Activated naive CD8-positive, alpha-beta T cell treated with anti-CD3 and anti-CD28 coated beads, Interleukin-2, amount 10 ng/mL, durations not matched to agents 7 days and 5 days (primary cell): ENCODE measurements around the gene HHAT. TPM values are rescaled to one million over a fixed set of nuclear protein-coding genes. Genes with fewer than 3 reads are reported as not detected.

ENCODE experiments used
- ATAC-seq: fragments of 150-1000 bp; cut with Tn5 transposase; one replicate; pipeline ENCODE4 v1.10.0; 2021; ENCODE audit warnings: low read depth, moderate library complexity
- POLR2A ChIA-PET: fragments of 350-600 bp; sonication (Branson Sonifier 250); formaldehyde crosslinking; loops from one replicate; lab custom pipeline; 2021; ENCODE audit warnings: antibody characterized with exemption; lab: Charles Lee
- DNase-seq: peaks from one replicate; pipeline ENCODE4 v3.0.0; 2021
- H3K27ac Mint-ChIP-seq: one replicate; pipeline ENCODE4 v1.8.0; 2022; ENCODE audit warnings: mild to moderate bottlenecking, mixed read lengths
- H3K27me3 Mint-ChIP-seq: one replicate; pipeline ENCODE4 v1.8.0; 2022; ENCODE audit warnings: mild to moderate bottlenecking, moderate library complexity, mixed read lengths
- H3K36me3 Mint-ChIP-seq: one replicate; pipeline ENCODE4 v1.8.0; 2021; ENCODE audit warnings: mild to moderate bottlenecking, mixed read lengths
- H3K4me1 Mint-ChIP-seq: one replicate; pipeline ENCODE4 v1.8.0; 2021; ENCODE audit warnings: mixed read lengths
- H3K4me3 Mint-ChIP-seq: one replicate; pipeline ENCODE4 v1.8.0; 2022; ENCODE audit warnings: mild to moderate bottlenecking, moderate library complexity, mixed read lengths
- H3K9me3 Mint-ChIP-seq: one replicate; pipeline ENCODE4 v1.8.0; 2021; ENCODE audit warnings: mixed read lengths
- total RNA-seq, 2 experiments: library from RNA; stranded (reverse); gene quantifications; one replicate each; pipeline ENCODE4 v1.2.3, GENCODE V29; 2021

The HHAT gene
- total RNA-seq, 2 experiments from 2014 or later: 3.3 to 3.8 TPM

DNA sequence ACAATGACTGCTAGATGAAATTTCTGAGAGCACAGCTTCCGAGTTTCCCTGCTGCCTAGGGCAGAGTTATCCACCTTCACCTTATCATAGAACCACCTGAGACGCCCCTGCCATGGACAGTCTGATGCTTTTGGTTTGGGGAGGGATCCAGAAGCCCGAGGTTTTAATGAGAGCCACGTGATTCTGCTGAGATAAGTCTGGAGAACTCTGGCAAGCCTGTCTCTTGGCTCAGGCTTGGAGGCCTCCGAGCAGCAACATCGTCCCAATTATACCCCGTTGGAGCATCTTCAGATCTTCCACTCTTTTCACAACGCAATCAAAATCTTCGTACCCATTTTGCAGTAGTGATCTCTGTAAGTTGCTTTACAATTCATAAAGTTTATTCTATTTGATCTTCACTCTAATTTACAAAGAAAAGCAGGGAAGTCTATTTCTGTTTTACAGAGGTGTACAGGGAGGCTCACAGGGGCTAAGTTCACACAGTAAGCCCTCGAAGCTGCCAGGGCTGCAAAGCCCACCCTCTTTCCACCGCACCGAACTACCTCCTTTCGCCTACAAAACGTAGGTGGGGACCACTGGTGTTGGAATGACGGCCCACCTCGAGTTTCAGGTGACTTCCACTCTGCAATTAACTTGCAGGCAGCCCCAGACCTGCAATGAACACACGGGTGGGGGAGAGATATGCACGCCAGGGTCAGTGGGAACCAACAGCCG is 513 bp upstream of the HHAT start:
- POLR2A ChIA-PET: no interaction called here
- no peaks in the 10 kb centered on the region for H3K9me3 Mint-ChIP-seq
- peaks cover 17% of the 10 kb centered on the region for H3K27me3 Mint-ChIP-seq
- H3K4me1 Mint-ChIP-seq: peaks cover 23% of the 10 kb centered on the region
- peak overlapping the region; percentile 95 for H3K4me3 Mint-ChIP-seq
- DNase-seq (no peak), ATAC-seq (no peak)
- H3K36me3 Mint-ChIP-seq: no peaks in the 10 kb centered on the region
- peak overlapping the region; percentile 79 for H3K27ac Mint-ChIP-seq

DNA sequence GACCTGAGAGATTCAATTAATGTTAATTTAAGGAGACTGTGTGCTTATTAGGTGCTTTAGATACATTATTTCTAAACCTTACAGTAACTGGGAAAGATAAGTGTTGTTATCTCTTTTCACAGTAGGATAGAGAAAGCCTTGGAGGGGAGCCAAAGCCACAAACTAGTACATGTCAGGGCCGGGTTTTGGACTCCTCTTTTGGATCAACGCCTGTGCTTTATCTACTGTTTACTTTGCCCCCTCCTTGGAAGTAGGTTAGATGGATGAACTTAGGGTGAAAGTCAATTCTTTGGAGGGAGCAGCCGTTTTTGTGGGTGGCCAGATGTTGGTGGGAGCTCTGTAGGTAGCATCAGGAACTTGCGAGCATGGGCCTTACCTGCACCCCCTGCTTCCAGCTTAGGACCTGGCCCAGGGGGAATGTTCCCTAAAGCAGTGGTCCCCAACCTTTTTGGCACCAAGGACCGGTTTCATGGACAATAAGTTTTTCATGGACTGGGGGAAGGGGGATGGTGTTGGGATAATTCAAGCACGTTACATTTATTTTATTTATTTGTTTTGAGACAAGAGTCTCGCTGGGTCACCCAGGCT is 1.7 kb downstream of the HHAT start:
- POLR2A ChIA-PET: no interaction called here
- peaks cover 22% of the 10 kb centered on the region for H3K4me1 Mint-ChIP-seq

DNA sequence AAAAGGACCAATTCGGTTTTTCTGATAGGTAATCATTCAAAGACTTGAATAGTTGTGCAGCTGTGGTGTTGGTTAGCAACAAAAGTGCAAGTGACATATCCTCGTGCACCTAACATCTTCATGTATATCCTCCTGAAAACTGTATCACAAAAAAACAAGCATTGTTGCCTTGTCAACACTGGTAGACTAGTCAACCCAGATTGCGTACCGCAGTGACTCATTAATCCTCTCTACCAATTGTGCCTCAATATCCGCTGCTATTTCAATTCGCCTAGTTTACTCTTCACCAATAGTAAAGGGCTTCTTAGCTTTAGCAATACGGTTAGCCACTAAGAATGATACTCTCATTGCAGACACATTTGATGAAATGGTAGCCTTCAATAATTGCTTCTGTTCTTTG is 3.5 kb downstream of the HHAT start:
- H3K36me3 Mint-ChIP-seq: peaks cover 2% of the 10 kb centered on the region
- H3K4me1 Mint-ChIP-seq: peaks cover 22% of the 10 kb centered on the region
- ATAC-seq (no peak), DNase-seq (no peak)
- H3K27ac Mint-ChIP-seq: no peak overlapping the region
- H3K9me3 Mint-ChIP-seq: no peaks in the 10 kb centered on the region
- H3K27me3 Mint-ChIP-seq: peaks cover 12% of the 10 kb centered on the region
- POLR2A ChIA-PET: interaction anchor here (1.6 kb wide), 1 partner anchor 9 kb away, joined by 5 read pairs; no protein-coding TSS in a partner anchor
- no peak overlapping the region for H3K4me3 Mint-ChIP-seq

More for the DNA sequence above, 1.7 kb downstream of the HHAT start:
- no peaks in the 10 kb centered on the region for H3K9me3 Mint-ChIP-seq
- H3K4me3 Mint-ChIP-seq: peak overlapping the region; percentile 9
- peaks cover 12% of the 10 kb centered on the region for H3K27me3 Mint-ChIP-seq
- no peaks in the 10 kb centered on the region for H3K36me3 Mint-ChIP-seq
- no peak overlapping the region for H3K27ac Mint-ChIP-seq
- DNase-seq (no peak), ATAC-seq (no peak)

DNA sequence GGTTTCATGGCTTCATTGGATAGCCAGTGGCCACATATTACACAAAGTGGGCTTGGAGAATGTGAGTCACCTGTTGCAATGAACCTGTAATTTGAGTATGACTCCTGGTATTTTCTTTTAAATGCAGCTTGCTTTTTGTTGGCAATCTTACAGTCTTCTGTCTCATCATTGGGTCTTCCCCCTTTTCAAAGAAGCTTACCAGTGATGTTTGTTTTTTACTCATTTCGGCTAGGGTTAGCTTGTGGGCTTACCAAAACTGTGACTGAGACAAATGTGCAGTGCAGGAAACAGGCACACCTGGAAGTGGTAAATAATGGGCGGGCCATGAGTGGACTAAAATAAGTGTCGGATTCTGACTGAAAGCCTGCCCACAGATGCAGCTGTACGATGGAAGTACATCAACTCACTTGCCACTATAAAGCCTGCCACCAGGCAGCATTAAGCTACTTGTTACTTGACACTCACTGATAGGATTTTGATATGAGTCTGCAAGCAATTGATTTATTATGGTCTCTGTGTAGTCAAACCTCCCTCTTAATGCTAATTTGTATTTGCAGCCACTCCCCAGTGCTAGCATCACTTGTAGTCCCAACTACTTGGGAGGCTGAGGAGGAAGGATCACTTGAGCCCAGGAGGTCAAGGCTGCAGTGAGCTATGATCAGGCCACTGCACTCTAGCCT is 4.2 kb downstream of the HHAT start:
- peak; percentile 36 for DNase-seq
- Mint-ChIP-seq H3K4me3 (peak overlapping the region; percentile 22), H3K9me3 (no peaks in the 10 kb centered on the region), H3K36me3 (peaks cover 2% of the 10 kb centered on the region), H3K27me3 (peaks cover 11% of the 10 kb centered on the region), H3K27ac (peak overlapping the region; percentile 54), H3K4me1 (peaks cover 24% of the 10 kb centered on the region)
- POLR2A ChIA-PET: interaction anchor here (1.6 kb wide), 1 partner anchor 9 kb away, joined by 5 read pairs; no protein-coding TSS in a partner anchor
- peak; percentile 65 for ATAC-seq

DNA sequence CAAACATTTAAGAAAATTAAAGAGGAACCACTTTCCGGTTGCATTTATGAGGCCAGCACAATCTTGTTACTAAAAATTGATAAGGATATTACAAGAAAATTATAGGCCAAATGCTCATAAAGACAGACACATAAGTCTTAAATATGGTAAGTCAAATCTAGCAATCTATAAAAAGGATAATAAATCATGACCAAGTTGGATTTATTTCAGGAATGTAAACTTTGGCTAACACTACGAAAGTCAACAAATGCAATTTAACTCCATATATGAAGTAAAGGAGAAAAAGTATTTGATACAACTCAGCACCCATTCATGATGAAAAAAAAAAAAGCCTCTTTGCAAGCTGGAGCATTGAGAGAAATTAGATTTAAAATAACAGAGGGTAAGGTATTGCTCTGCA is 6.3 kb downstream of the HHAT start:
- Mint-ChIP-seq H3K4me1 (peaks cover 14% of the 10 kb centered on the region), H3K4me3 (no peak overlapping the region), H3K27ac (no peak overlapping the region), H3K36me3 (peaks cover 2% of the 10 kb centered on the region), H3K9me3 (no peaks in the 10 kb centered on the region), H3K27me3 (peaks cover 1% of the 10 kb centered on the region)
- DNase-seq: no peak
- POLR2A ChIA-PET: no interaction called here
- no peak for ATAC-seq

DNA sequence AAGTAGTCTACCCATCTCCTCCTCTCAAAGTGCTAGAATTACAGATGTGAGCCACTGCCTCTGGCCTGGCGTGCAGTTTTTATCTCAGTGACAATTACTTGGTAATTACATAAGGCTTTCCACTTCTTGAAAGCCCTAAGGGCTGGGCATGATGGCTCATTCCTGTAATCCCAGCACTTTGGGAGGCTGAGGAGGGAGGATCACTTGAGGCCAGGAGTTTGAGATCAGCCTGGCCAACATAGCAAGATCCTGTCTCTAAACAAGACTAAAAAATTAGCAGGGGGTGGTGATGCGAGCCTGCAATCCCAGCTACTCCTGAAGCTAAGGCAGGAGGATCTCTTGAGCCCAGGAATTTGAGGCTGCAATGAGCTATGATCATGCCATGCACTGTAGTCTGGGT is 7.7 kb downstream of the HHAT start:
- no peaks in the 10 kb centered on the region for H3K9me3 Mint-ChIP-seq
- peaks cover 2% of the 10 kb centered on the region for H3K36me3 Mint-ChIP-seq
- no peak for DNase-seq
- H3K27me3 Mint-ChIP-seq: peaks cover 1% of the 10 kb centered on the region
- no peak for ATAC-seq
- H3K27ac Mint-ChIP-seq: no peak overlapping the region
- peaks cover 25% of the 10 kb centered on the region for H3K4me1 Mint-ChIP-seq
- no peak overlapping the region for H3K4me3 Mint-ChIP-seq
- POLR2A ChIA-PET: no interaction called here

DNA sequence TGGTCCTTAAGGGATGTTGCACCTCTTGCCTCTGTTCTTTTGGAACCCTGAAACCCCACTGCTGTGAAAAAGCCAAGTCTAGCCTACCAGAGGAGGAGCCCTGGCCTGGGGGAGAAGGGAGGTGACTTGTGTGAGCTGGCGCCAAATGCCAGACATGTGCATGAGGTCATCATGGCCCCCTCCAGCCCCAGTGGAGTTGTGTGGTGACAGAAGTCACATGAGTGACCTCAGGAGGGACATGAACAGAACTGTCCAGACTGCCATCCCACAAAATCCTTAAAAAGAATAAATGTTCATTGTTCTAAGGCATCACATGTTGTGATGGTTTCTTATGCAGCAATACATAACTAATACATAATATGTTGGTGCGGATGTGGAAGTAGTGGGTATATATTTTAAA is 10.8 kb downstream of the HHAT start:
- Mint-ChIP-seq H3K27ac (no peak overlapping the region), H3K27me3 (no peaks in the 10 kb centered on the region), H3K9me3 (no peaks in the 10 kb centered on the region), H3K36me3 (peaks cover 2% of the 10 kb centered on the region), H3K4me3 (no peak overlapping the region), H3K4me1 (peaks cover 18% of the 10 kb centered on the region)
- DNase-seq (no peak), ATAC-seq (no peak)
- POLR2A ChIA-PET: no interaction called here

DNA sequence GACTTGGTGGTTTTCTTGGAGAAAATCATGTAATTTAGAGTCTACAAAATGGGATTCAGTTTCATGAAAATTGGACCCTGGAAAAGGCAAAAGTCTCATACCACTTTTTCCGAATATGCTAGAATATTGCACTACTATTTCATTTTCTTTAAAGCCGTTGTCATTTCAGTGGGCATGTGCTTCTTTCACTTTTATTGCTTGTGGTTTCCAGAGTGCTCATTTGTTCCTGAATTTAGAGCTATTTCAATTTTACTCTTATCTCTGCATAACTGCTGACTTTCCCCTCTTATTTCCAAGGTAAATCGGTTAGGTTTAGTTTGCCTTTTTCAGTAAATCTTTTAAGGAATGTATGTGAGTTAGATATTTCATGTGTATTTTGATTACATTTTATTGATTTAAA is 11.6 kb downstream of the HHAT start:
- no peak for DNase-seq
- H3K4me1 Mint-ChIP-seq: peaks cover 18% of the 10 kb centered on the region
- peaks cover 2% of the 10 kb centered on the region for H3K36me3 Mint-ChIP-seq
- no peaks in the 10 kb centered on the region for H3K27me3 Mint-ChIP-seq
- H3K4me3 Mint-ChIP-seq: peak overlapping the region; percentile 29
- H3K9me3 Mint-ChIP-seq: no peaks in the 10 kb centered on the region
- no peak overlapping the region for H3K27ac Mint-ChIP-seq
- POLR2A ChIA-PET: interaction anchor here (0.7 to 2.1 kb wide), 2 partner anchors 8 to 554 kb away, joined by 5 read pairs; no protein-coding TSS in a partner anchor
- ATAC-seq: no peak

DNA sequence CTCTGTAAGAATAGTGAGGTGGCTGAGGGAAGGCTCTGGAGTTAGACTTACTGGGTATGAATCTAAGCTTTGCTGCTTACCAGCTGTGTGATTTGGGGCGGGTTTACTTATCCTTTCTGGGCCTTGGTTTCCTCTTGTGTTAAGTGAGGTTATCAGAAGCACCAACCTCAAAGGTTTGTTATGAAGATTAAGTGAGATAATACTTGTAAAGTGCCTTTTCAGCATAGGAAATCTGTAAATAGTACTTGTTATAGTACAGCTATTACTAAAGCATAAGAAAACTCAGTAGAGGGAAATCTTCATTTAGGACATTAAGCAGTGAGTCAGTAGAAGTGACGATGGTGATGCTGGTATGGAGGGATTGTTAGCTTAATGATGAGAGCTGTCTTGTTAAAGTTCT is 12.1 kb downstream of the HHAT start:
- Mint-ChIP-seq H3K36me3 (peaks cover under 1% of the 10 kb centered on the region), H3K27me3 (no peaks in the 10 kb centered on the region), H3K4me1 (peaks cover 18% of the 10 kb centered on the region), H3K4me3 (peak overlapping the region; percentile 15), H3K9me3 (no peaks in the 10 kb centered on the region), H3K27ac (no peak overlapping the region)
- POLR2A ChIA-PET: interaction anchor here (0.7 to 2.1 kb wide), 3 partner anchors 8 to 554 kb away, joined by 3 to 5 read pairs (median 5); no protein-coding TSS in a partner anchor
- DNase-seq: no peak
- peak; percentile 65 for ATAC-seq

DNA sequence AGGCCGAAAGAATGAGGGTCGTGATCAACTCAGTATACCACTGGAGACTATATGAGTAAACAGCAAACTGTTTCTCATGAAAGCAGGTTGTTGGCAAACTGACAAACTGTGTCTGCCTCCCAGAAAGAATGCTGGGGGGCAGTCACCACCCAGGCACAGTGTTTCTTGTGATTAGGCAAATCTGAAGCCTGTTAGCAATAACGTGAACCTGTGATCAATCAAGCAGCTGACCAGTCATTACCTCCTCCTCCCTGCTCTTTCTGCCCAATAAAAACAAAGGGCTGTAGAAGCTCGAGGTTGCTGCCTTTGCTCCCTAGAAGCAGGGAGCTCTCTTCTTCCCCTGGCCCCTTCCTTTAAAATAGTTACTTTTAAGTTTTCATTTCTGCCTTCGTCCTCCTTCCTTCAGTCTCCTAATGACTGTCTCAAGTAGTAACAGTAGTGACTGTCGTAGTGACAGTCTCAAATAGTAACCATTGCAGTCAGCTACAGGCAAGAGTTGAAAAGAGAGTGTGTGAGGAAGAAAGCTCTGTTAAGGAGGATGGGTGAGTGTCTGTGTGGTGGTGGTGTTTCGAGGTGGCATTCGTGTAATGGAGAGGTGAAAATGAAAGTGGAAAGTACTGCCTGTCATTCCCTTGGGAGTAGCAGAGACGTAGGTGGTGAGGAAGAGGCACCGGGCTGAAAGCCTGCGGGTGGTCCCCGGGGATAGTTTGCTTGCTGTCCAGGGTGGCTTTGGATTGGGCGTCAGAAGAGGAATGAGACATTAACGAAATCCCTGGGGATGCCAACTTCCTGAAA is 14.5 kb downstream of the HHAT start:
- H3K36me3 Mint-ChIP-seq: no peaks in the 10 kb centered on the region
- no peak overlapping the region for H3K27ac Mint-ChIP-seq
- peaks cover 27% of the 10 kb centered on the region for H3K4me1 Mint-ChIP-seq
- no peaks in the 10 kb centered on the region for H3K27me3 Mint-ChIP-seq
- ATAC-seq: no peak
- no peak for DNase-seq
- no peaks in the 10 kb centered on the region for H3K9me3 Mint-ChIP-seq
- H3K4me3 Mint-ChIP-seq: no peak overlapping the region
- POLR2A ChIA-PET: interaction anchor here (0.6 kb wide), 1 partner anchor 20 kb away, joined by 3 read pairs; no protein-coding TSS in a partner anchor

DNA sequence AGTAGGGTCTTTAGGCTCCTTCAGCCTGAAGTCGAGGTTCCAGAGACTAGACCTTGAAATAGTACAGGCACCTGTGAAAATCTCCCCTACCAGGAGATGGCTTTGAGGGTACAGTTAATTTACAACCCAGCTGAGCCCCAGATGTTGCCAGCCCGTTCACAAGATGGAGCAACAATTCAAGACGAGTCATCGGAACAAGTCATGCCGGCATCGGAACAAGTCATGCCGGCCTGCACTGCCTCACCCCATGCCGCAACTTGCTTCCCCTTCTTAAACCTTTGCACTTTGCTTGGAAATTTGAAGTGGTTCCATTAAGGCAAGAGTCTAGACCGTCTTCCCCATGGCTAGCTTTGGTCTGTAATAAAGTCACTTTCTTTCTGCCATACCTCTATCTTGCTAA is 16.0 kb downstream of the HHAT start:
- Mint-ChIP-seq H3K36me3 (no peaks in the 10 kb centered on the region), H3K4me1 (peaks cover 27% of the 10 kb centered on the region), H3K4me3 (no peak overlapping the region), H3K27ac (no peak overlapping the region), H3K27me3 (no peaks in the 10 kb centered on the region), H3K9me3 (no peaks in the 10 kb centered on the region)
- POLR2A ChIA-PET: no interaction called here
- ATAC-seq (no peak), DNase-seq (no peak)

DNA sequence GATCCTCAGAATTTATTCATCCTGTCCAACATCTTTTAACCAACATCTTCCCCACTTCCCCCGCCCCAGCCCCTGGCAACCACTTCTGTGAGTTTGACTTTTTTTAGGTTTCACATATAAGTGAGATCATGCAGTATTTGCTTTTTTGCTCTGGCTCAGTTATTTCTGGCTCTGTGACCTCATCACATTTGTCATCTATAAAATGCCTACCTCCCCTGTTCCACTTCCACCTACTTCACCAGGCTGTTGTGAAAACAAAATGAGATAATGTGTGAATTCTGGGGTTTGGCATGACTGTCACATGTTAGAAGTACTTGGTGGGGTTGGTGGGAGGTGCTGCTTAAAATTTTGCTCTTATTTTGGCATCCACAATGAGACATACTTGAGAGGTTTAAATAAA is 18.4 kb downstream of the HHAT start:
- DNase-seq (no peak), ATAC-seq (peak; percentile 50)
- Mint-ChIP-seq H3K4me1 (peaks cover 14% of the 10 kb centered on the region), H3K27me3 (no peaks in the 10 kb centered on the region), H3K4me3 (no peak overlapping the region), H3K9me3 (no peaks in the 10 kb centered on the region), H3K36me3 (no peaks in the 10 kb centered on the region), H3K27ac (no peak overlapping the region)
- POLR2A ChIA-PET: no interaction called here

DNA sequence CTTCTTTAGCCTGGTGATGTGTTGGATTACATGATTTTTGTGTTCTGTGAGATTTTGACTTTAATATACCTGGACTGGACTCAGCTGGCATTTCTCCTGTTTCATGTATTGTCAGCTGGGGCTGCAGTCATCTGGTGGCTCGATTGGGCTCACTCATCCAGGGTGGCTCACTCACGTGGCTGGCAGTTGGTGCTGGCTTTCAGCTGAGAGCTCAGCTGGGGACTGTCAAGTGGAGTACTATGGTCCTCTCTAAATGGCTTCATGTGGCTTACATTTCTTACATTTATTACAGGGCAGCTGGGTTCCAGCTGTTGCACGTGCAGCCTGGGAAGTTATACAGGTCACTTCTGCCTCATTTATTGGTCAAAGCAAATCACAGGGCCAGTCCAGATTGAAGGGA is 22.8 kb downstream of the HHAT start:
- ATAC-seq: no peak
- Mint-ChIP-seq H3K36me3 (no peaks in the 10 kb centered on the region), H3K27me3 (peaks cover 2% of the 10 kb centered on the region), H3K4me1 (peaks cover 13% of the 10 kb centered on the region), H3K27ac (no peak overlapping the region), H3K9me3 (no peaks in the 10 kb centered on the region), H3K4me3 (no peak overlapping the region)
- POLR2A ChIA-PET: no interaction called here
- no peak for DNase-seq
